Calu3 (cell line): ENCODE results near the gene GADD45G. TPM values are rescaled to one million over a fixed set of nuclear protein-coding genes. Genes with fewer than 3 reads are reported as not detected.

Experiments
- Bru-seq: library from RNA; stranded (reverse); fragments of 400-500 nt; gene quantifications from one replicate; lab custom pipeline; 2021; lab: Mats Ljungman, UMichigan
- BruChase-seq, 2 experiments: library from RNA; stranded (reverse); fragments of 400-500 nt; gene quantifications; one replicate each; lab custom pipeline; 2021; lab: Mats Ljungman, UMichigan
- BruUV-seq: library from RNA; stranded (reverse); fragments of 400-500 nt; replicated peaks from 2 replicates; lab custom pipeline; 2021; lab: Mats Ljungman, UMichigan
- CTCF ChIA-PET: fragments of 300-600 bp; sonication (Branson Sonifier 250); formaldehyde crosslinking; loops from one replicate; lab custom pipeline; 2022; ENCODE audit warnings: antibody characterized with exemption; lab: Charles Lee
- DNase-seq: peaks from one replicate; pipeline ENCODE4 v3.0.0; 2022
- H3K27ac Mint-ChIP-seq: one replicate; pipeline ENCODE4 v1.8.0; 2022; ENCODE audit warnings: mixed read lengths; ENCODE audit not compliant: unreplicated experiment
- H3K27me3 Mint-ChIP-seq: one replicate; pipeline ENCODE4 v1.8.0; 2022; ENCODE audit warnings: mixed read lengths; ENCODE audit not compliant: unreplicated experiment
- H3K36me3 Mint-ChIP-seq: one replicate; pipeline ENCODE4 v1.8.0; 2022; ENCODE audit warnings: mild to moderate bottlenecking, moderate library complexity, mixed read lengths; ENCODE audit not compliant: insufficient read depth, unreplicated experiment
- H3K4me1 Mint-ChIP-seq: one replicate; pipeline ENCODE4 v1.8.0; 2022; ENCODE audit warnings: mild to moderate bottlenecking, low read depth, mixed read lengths; ENCODE audit not compliant: unreplicated experiment
- H3K4me3 Mint-ChIP-seq: one replicate; pipeline ENCODE4 v1.8.0; 2022; ENCODE audit warnings: mild to moderate bottlenecking, low read depth, moderate library complexity, mixed read lengths; ENCODE audit not compliant: unreplicated experiment
- H3K9me3 Mint-ChIP-seq: one replicate; pipeline ENCODE4 v1.8.0; 2022; ENCODE audit warnings: low read depth, mixed read lengths; ENCODE audit not compliant: unreplicated experiment
- intact Hi-C: fragments of 100-400 bp; cut with micrococcal nuclease; formaldehyde crosslinking; loops from one replicate; pipeline ENCODE4 v1.10.0; 2022; ENCODE audit not compliant: unreplicated experiment
- long read RNA-seq: library from polyadenylated mRNA; stranded (forward); transcript quantifications from one replicate; pipeline ENCODE4 v2.0.0, GENCODE V29; 2022
- total RNA-seq: library from RNA; stranded (reverse); gene quantifications from 2 replicates; pipeline ENCODE4 v1.2.3, GENCODE V29; 2022
- TF ChIP-seq, protein P1 (sequence below): fragments of 200-600 bp; IDR thresholded peaks from one replicate; pipeline ENCODE4 v1.8.0; 2022; ENCODE audit warnings: antibody characterized with exemption; ENCODE audit not compliant: unreplicated experiment

GADD45G gene
- total RNA-seq (0.95 and 1.7 TPM in 2 replicates), Bru-seq, nascent RNA (percentile 24 among the genes with signal in this experiment), BruChase-seq, experiment 1, labeled RNA remaining after a 6-hour chase (percentile 37 among the genes with signal in this experiment), BruChase-seq, experiment 2, labeled RNA remaining after a 2-hour chase (percentile 30 among the genes with signal in this experiment)
- long read RNA-seq, partial matches to known transcripts, result 0 of 2 reads
- long read RNA-seq, other reads (novel, unspliced or antisense), result 0 of 2 reads

GRCh38 chr9:89604729-89605464 lies at the start of gene GADD45G:
TSS of gene GADD45G (plus strand) at chr9:89605012. CDS start at chr9:89605122, 110 bp downstream.
- Mint-ChIP-seq H3K36me3 (peaks cover 32% of the 10 kb centered on the region), H3K27ac (peak within 1 kb of the TSS; percentile 83), H3K4me1 (peaks cover 13% of the 10 kb centered on the region), H3K27me3 (peaks cover 4% of the 10 kb centered on the region), H3K4me3 (peak within 1 kb of the TSS; percentile 82), H3K9me3 (no peaks in the 10 kb centered on the region)
- CTCF ChIA-PET, result interaction anchor here (1.1 to 2.5 kb wide), 2 partner anchors 440 to 497 kb away, joined by 3 to 30 read pairs; no protein-coding TSS in a partner anchor
- BruUV-seq, result no TSS peak
- intact Hi-C loops, result loop anchor here (10.0 kb wide), 3 partner anchors 130 to 1150 kb away; no protein-coding TSS in a partner anchor
- TF ChIP-seq, protein P1, sequence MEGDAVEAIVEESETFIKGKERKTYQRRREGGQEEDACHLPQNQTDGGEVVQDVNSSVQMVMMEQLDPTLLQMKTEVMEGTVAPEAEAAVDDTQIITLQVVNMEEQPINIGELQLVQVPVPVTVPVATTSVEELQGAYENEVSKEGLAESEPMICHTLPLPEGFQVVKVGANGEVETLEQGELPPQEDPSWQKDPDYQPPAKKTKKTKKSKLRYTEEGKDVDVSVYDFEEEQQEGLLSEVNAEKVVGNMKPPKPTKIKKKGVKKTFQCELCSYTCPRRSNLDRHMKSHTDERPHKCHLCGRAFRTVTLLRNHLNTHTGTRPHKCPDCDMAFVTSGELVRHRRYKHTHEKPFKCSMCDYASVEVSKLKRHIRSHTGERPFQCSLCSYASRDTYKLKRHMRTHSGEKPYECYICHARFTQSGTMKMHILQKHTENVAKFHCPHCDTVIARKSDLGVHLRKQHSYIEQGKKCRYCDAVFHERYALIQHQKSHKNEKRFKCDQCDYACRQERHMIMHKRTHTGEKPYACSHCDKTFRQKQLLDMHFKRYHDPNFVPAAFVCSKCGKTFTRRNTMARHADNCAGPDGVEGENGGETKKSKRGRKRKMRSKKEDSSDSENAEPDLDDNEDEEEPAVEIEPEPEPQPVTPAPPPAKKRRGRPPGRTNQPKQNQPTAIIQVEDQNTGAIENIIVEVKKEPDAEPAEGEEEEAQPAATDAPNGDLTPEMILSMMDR, result no peak
- DNase-seq, result peak; percentile 50

DNA sequence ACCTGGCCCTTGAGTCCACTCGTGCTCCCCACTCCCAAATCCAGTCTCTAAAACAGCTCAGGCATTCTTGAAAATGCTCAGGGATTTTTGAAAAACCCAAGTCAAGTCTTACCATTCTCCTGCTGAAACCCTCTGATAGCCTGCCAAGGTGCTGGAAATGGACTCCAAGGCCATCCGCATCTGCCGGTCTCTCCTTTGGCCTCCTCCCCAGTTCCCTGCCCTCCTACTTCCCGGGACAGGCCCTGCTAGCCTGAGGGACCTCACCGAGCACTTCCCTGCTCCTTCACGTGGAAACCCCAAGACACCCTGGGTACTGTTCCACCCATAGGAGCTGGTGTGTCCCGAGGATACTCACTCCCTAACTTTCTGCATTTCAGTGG lies 49.8 kb upstream of the GADD45G start:
- Mint-ChIP-seq H3K4me3 (no peak overlapping the region), H3K9me3 (no peaks in the 10 kb centered on the region), H3K4me1 (peaks cover 37% of the 10 kb centered on the region), H3K27ac (no peak overlapping the region), H3K36me3 (peaks cover 11% of the 10 kb centered on the region), H3K27me3 (no peaks in the 10 kb centered on the region)
- TF ChIP-seq, protein P1, result no peak
- DNase-seq, result no peak
- no TSS peak for BruUV-seq
- intact Hi-C loops, result no loop called here
- CTCF ChIA-PET, result interaction anchor here (0.6 kb wide), 2 partner anchors 195 to 250 kb away, joined by 3 to 5 read pairs; no protein-coding TSS in a partner anchor

DNA sequence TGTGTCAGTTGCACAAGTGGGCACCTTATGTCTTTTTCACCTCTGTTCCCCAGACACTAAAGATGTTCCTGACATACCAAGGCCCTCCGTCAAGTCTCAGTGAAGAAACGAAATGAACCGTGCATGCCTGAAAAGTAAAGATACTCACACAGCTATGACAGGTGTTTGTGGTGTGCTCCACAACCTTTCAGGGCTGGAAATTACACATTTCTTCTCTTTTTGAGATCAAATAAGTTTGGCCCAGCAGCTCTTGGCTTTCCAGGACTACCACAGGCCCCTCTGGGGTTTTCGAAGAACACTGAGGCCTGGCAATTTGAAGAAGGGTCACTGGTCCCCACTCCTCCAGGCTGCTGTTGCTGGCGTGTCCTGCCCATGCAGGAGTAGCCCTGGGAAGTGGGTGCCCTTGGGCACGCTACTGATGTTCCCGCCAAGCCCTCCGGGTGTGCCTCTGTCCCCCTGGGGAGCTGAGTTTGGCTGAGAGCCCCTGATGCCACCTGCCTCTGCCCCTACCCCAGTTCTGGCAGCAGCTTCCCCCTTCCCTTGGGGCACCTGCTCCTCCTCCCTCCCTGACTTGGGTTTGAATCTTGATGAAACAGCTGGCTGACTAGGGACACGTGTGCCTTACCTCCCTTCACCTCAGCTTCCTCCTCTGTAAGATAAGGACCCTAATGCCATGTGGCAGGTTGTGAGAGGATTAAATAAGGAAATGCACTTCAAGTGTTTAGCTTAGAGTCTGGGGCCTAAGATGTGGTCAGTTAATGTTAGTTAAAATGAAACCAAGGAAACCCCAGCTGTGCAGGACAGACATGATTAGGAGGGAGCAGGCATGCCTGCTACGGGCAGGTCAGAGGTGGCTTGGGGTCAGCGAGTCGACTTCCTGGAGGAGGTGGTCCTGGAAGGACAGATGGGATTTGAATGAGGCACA lies 49.1 kb upstream of the GADD45G start:
- CTCF ChIA-PET, result interaction anchor here (1.1 to 1.4 kb wide), 2 partner anchors 9 to 24 kb away, joined by 3 to 4 read pairs; no protein-coding TSS in a partner anchor
- peak overlapping the region; percentile 80 for H3K27ac Mint-ChIP-seq
- H3K4me3 Mint-ChIP-seq, result peak overlapping the region; percentile 54
- no peaks in the 10 kb centered on the region for H3K9me3 Mint-ChIP-seq
- intact Hi-C loops, result no loop called here
- TF ChIP-seq, protein P1, result no peak
- H3K27me3 Mint-ChIP-seq, result no peaks in the 10 kb centered on the region
- BruUV-seq, result no TSS peak
- DNase-seq, result no peak
- H3K4me1 Mint-ChIP-seq, result peaks cover 30% of the 10 kb centered on the region
- H3K36me3 Mint-ChIP-seq, result peaks cover 11% of the 10 kb centered on the region
